ENCODE data around the gene YIPF5. TPM values are rescaled to one million over a fixed set of nuclear protein-coding genes. Genes with fewer than 3 reads are reported as not detected.

The YIPF5 gene
- total RNA-seq, 1 donor from 2014 or later: 49.7 TPM

GRCh38 chr5:144128844-144129243 is 41.6 kb downstream of the YIPF5 start:
- DNase-seq (ENCODE audit: low spot score): no peak

- DNase-seq (ENCODE audit: low spot score): no peak
Observed at GRCh38 chr5:144126707-144127106, 43.8 kb downstream of the YIPF5 start.

GRCh38 chr5:144125163-144125726 is 45.2 kb downstream of the YIPF5 start:
- no peak for DNase-seq (ENCODE audit: low spot score)

- DNase-seq (ENCODE audit: low spot score): no peak
Observed at GRCh38 chr5:144122641-144123040, 47.8 kb downstream of the YIPF5 start.

- no peak for DNase-seq (ENCODE audit: low spot score)
Observed at GRCh38 chr5:144122081-144122480, 48.4 kb downstream of the YIPF5 start.

- DNase-seq (ENCODE audit: low spot score): no peak
Observed at GRCh38 chr5:144121577-144121976, 48.9 kb downstream of the YIPF5 start.

GRCh38 chr5:144120661-144121180 is 49.7 kb downstream of the YIPF5 start:
- no peak for DNase-seq (ENCODE audit: low spot score)

GRCh38 chr5:144117412-144117811 is 53.0 kb downstream of the YIPF5 start:
- DNase-seq (ENCODE audit: low spot score): no peak

GRCh38 chr5:144114571-144114970 is 55.9 kb downstream of the YIPF5 start:
- no peak for DNase-seq (ENCODE audit: low spot score)

Other genes starting within 250 kb of the YIPF5 start
- gene KCTD16, start 214 bp upstream of the YIPF5 start, total RNA-seq: 0.32 TPM

Measured in mesenteric fat pad (tissue), 1 donor.